ENCODE data around the gene INPP5F. TPM values are rescaled to one million over a fixed set of nuclear protein-coding genes. Genes with fewer than 3 reads are reported as not detected.

Gene INPP5F
- total and polyA plus RNA-seq, 9 of the 15 experiments (the other 6 are each of a cell fraction or from before 2014, with no cell fraction given): 1.6 to 7.3 (median 6.0) TPM

DNA sequence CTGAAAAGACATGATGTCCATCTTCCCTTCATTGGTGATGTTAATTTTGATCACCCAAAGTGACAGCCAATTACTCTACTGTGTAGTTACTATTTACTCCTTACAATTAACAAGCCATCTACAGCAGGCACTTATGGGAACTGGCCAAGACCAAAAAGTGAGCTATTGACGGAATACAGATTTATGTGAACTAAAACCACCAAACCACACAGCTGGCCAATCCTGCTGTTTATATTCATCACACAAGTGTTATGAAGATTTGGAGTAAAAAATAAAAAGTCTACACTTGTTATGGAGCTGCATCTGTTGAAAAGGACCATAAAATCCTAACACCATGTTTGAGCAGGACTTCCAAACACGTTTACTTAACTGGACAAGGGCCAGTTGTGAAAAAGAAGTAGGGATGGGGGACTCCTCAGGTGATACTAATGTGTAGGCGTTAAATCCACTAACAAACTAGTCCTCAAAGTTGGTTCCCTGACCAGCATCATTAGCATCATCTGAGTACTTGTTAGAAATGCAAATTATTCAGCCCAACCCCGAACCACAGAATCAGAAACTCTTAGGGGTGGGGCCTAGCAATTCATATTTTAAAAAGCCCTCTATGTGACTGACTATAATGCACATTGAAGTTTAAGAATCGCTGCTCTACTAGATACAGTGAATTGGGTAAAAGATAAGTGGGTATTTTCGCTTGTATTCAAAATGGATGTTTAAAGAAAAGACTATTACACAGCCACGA is 135.2 kb downstream of the INPP5F start:
- BruUV-seq (replicated peaks): no TSS peak
- ChIA-PET CTCF (ENCODE audit: low intra/inter-chr PET ratio) (interaction anchor here (0.6 kb wide), 1 partner anchor 172 kb away, joined by 3 read pairs; no protein-coding TSS in a partner anchor), POLR2A (interaction anchor here (0.9 kb wide), 1 partner anchor 178 kb away, joined by 3 read pairs; no protein-coding TSS in a partner anchor)
- H3K9me3 ChIP-seq (replicated peaks; ENCODE audit: control insufficient read depth, insufficient read depth, low read depth, low read length): no peaks in the 10 kb centered on the region
- no peak overlapping the region for H3K27ac ChIP-seq (ENCODE audit: extremely low read depth, low read depth, low read length)
- no peak overlapping the region for H3K9ac ChIP-seq (ENCODE audit: insufficient read depth in 1 of 2, low read depth in 2 of 2, low read length in 2 of 2)
- H3K27me3 ChIP-seq (ENCODE audit: control insufficient read depth in 2 of 2, insufficient read depth in 2 of 2, low read length in 2 of 2): no peaks in the 10 kb centered on the region
- H3K36me3 ChIP-seq (ENCODE audit: control insufficient read depth, insufficient read depth, low read length): peaks cover 36% of the 10 kb centered on the region
- H3K4me1 ChIP-seq (replicated peaks in 1 of 2; ENCODE audit: control insufficient read depth in 2 of 2, insufficient read depth in 2 of 2, low read length in 2 of 2): no peaks in the 10 kb centered on the region
- peaks cover 77% of the 10 kb centered on the region for H3K79me2 ChIP-seq (ENCODE audit: control insufficient read depth, insufficient read depth, low read length)
- in situ Hi-C loops (cut with MboI): loop anchor here (10.0 kb wide), 1 partner anchor 256 kb away; no protein-coding TSS in a partner anchor
- intact Hi-C loops (cut with micrococcal nuclease): loop anchor here (2.0 to 5.0 kb wide), 2 partner anchors 174 to 244 kb away; no protein-coding TSS in a partner anchor
- FAIRE-seq: no peak
- DNase-seq (ENCODE audit: extremely low read depth in 1 of 4, low spot score in 3 of 4): no peak
- 64% methylated on average over 7 of the region's 7 CpGs for WGBS (ENCODE audit: insufficient coverage, low coverage, missing lambda C conversion rate)
- H4K20me1 ChIP-seq (replicated peaks; ENCODE audit: control insufficient read depth, insufficient read depth, low read length): no peaks in the 10 kb centered on the region
- no peak overlapping the region for H3K4me2 ChIP-seq (ENCODE audit: insufficient read depth, low read length)
- no peak overlapping the region for H2AFZ ChIP-seq (ENCODE audit: low read depth, low read length)
- no peak for ATAC-seq
- H3K9me1 ChIP-seq (ENCODE audit: control insufficient read depth, insufficient read depth, low read length): no peaks in the 10 kb centered on the region
- no peak overlapping the region for H3K4me3 ChIP-seq
- no peak for TF ChIP-seq GABPB1 (CRISPR knock-in tag; IDR thresholded peaks at IDR 0.05)
- no peak for TF ChIP-seq HDAC2 (IDR thresholded peaks at IDR 0.05)
- TF ChIP-seq, protein P1, sequence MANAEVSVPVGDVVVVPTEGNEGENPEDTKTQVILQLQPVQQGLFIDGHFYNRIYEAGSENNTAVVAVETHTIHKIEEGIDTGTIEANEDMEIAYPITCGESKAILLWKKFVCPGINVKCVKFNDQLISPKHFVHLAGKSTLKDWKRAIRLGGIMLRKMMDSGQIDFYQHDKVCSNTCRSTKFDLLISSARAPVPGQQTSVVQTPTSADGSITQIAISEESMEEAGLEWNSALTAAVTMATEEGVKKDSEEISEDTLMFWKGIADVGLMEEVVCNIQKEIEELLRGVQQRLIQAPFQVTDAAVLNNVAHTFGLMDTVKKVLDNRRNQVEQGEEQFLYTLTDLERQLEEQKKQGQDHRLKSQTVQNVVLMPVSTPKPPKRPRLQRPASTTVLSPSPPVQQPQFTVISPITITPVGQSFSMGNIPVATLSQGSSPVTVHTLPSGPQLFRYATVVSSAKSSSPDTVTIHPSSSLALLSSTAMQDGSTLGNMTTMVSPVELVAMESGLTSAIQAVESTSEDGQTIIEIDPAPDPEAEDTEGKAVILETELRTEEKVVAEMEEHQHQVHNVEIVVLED (CRISPR knock-in tag; IDR thresholded peaks at IDR 0.05): no peak
- TF ChIP-seq, protein P2, sequence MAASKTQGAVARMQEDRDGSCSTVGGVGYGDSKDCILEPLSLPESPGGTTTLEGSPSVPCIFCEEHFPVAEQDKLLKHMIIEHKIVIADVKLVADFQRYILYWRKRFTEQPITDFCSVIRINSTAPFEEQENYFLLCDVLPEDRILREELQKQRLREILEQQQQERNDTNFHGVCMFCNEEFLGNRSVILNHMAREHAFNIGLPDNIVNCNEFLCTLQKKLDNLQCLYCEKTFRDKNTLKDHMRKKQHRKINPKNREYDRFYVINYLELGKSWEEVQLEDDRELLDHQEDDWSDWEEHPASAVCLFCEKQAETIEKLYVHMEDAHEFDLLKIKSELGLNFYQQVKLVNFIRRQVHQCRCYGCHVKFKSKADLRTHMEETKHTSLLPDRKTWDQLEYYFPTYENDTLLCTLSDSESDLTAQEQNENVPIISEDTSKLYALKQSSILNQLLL (CRISPR knock-in tag; IDR thresholded peaks at IDR 0.05; ENCODE audit: borderline replicate concordance): no peak
- no peak for TF ChIP-seq TAF1 (IDR thresholded peaks at IDR 0.05; ENCODE audit: control insufficient read depth, extremely low read depth, insufficient read depth, low read length, severe bottlenecking)
- TF ChIP-seq NFRKB (IDR thresholded peaks at IDR 0.05; ENCODE audit: low read depth): no peak
- TF ChIP-seq TRIM24 (IDR thresholded peaks at IDR 0.05): no peak
- TF ChIP-seq EP400 (IDR thresholded peaks at IDR 0.05): no peak
- TF ChIP-seq, protein P3, sequence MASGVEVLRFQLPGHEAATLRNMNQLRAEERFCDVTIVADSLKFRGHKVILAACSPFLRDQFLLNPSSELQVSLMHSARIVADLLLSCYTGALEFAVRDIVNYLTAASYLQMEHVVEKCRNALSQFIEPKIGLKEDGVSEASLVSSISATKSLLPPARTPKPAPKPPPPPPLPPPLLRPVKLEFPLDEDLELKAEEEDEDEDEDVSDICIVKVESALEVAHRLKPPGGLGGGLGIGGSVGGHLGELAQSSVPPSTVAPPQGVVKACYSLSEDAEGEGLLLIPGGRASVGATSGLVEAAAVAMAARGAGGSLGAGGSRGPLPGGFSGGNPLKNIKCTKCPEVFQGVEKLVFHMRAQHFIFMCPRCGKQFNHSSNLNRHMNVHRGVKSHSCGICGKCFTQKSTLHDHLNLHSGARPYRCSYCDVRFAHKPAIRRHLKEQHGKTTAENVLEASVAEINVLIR (CRISPR knock-in tag; IDR thresholded peaks at IDR 0.05): no peak
- TF ChIP-seq ZBTB1 (CRISPR knock-in tag; IDR thresholded peaks at IDR 0.05; ENCODE audit: borderline replicate concordance, low read depth): no peak
- no peak for TF ChIP-seq CC2D1A (IDR thresholded peaks at IDR 0.05)
- TF ChIP-seq ZNF696 (CRISPR knock-in tag; conservative IDR thresholded peaks at IDR 0.05): no peak
- TF ChIP-seq ZNF197 (CRISPR knock-in tag; IDR thresholded peaks at IDR 0.05; ENCODE audit: low read depth): no peak
- TF ChIP-seq ZNF699 (CRISPR knock-in tag; IDR thresholded peaks at IDR 0.05; ENCODE audit: insufficient replicate concordance): no peak
- TF ChIP-seq, protein P4, sequence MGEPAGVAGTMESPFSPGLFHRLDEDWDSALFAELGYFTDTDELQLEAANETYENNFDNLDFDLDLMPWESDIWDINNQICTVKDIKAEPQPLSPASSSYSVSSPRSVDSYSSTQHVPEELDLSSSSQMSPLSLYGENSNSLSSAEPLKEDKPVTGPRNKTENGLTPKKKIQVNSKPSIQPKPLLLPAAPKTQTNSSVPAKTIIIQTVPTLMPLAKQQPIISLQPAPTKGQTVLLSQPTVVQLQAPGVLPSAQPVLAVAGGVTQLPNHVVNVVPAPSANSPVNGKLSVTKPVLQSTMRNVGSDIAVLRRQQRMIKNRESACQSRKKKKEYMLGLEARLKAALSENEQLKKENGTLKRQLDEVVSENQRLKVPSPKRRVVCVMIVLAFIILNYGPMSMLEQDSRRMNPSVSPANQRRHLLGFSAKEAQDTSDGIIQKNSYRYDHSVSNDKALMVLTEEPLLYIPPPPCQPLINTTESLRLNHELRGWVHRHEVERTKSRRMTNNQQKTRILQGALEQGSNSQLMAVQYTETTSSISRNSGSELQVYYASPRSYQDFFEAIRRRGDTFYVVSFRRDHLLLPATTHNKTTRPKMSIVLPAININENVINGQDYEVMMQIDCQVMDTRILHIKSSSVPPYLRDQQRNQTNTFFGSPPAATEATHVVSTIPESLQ (CRISPR knock-in tag; IDR thresholded peaks at IDR 0.05): no peak
- TF ChIP-seq SREBF1 (IDR thresholded peaks at IDR 0.05; ENCODE audit: borderline replicate concordance, low read depth, low read length): no peak

Data from K562 (cell line).